Measurements from ENCODE around the gene S100A3.

DNA sequence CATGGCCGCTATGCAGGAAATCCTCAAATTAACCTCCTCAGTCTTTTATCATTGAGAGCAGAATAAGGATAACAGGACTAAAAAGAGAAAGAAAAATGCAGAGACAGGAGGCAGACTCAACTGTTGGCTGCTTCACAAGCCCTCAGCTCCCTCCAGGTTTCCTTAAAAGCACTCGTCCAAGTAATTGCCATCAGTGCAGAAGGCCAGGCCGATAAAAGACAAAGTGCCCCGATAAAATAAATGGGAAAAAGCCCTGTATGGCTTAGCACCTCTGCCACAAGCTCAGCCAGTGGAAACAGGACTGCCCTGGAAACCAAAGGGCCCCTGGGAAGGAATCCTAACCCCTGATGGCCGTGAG is 21.4 kb downstream of the S100A3 start:
- no peak for TF ChIP-seq TP53 (CRISPR knock-in tag; IDR thresholded peaks at IDR 0.05)
- TF ChIP-seq JUN (CRISPR knock-in tag; IDR thresholded peaks at IDR 0.05): no peak
- TF ChIP-seq, protein P1, sequence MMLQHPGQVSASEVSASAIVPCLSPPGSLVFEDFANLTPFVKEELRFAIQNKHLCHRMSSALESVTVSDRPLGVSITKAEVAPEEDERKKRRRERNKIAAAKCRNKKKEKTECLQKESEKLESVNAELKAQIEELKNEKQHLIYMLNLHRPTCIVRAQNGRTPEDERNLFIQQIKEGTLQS (CRISPR knock-in tag; conservative IDR thresholded peaks at IDR 0.05): no peak
- no peak for TF ChIP-seq CBFB (CRISPR knock-in tag; IDR thresholded peaks at IDR 0.05; ENCODE audit: low read depth)
- no peak for TF ChIP-seq SP1 (CRISPR knock-in tag; conservative IDR thresholded peaks at IDR 0.05)
- TF ChIP-seq, protein P2, sequence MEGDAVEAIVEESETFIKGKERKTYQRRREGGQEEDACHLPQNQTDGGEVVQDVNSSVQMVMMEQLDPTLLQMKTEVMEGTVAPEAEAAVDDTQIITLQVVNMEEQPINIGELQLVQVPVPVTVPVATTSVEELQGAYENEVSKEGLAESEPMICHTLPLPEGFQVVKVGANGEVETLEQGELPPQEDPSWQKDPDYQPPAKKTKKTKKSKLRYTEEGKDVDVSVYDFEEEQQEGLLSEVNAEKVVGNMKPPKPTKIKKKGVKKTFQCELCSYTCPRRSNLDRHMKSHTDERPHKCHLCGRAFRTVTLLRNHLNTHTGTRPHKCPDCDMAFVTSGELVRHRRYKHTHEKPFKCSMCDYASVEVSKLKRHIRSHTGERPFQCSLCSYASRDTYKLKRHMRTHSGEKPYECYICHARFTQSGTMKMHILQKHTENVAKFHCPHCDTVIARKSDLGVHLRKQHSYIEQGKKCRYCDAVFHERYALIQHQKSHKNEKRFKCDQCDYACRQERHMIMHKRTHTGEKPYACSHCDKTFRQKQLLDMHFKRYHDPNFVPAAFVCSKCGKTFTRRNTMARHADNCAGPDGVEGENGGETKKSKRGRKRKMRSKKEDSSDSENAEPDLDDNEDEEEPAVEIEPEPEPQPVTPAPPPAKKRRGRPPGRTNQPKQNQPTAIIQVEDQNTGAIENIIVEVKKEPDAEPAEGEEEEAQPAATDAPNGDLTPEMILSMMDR (IDR thresholded peaks at IDR 0.05): no peak
- no peak for TF ChIP-seq CREB1 (CRISPR knock-in tag; IDR thresholded peaks at IDR 0.05)
- TF ChIP-seq, protein P3, sequence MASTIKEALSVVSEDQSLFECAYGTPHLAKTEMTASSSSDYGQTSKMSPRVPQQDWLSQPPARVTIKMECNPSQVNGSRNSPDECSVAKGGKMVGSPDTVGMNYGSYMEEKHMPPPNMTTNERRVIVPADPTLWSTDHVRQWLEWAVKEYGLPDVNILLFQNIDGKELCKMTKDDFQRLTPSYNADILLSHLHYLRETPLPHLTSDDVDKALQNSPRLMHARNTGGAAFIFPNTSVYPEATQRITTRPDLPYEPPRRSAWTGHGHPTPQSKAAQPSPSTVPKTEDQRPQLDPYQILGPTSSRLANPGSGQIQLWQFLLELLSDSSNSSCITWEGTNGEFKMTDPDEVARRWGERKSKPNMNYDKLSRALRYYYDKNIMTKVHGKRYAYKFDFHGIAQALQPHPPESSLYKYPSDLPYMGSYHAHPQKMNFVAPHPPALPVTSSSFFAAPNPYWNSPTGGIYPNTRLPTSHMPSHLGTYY (CRISPR knock-in tag; IDR thresholded peaks at IDR 0.05): no peak
- TF ChIP-seq, protein P4, sequence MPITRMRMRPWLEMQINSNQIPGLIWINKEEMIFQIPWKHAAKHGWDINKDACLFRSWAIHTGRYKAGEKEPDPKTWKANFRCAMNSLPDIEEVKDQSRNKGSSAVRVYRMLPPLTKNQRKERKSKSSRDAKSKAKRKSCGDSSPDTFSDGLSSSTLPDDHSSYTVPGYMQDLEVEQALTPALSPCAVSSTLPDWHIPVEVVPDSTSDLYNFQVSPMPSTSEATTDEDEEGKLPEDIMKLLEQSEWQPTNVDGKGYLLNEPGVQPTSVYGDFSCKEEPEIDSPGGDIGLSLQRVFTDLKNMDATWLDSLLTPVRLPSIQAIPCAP (CRISPR knock-in tag; IDR thresholded peaks at IDR 0.05): no peak
- TF ChIP-seq TEAD4 (CRISPR knock-in tag; IDR thresholded peaks at IDR 0.05): no peak
